Breast epithelium (tissue), 3 donors: ENCODE data around the gene ARHGAP44.

Experiments
- CTCF ChIP-seq, 3 donors: fragments of 450-650 bp; IDR thresholded peaks; one replicate each; pipeline ENCODE4 v1.5.1; 2016 to 2017; ENCODE audit warnings: antibody characterized with exemption in 3 of 3, mild to moderate bottlenecking in 3 of 3, moderate library complexity in 3 of 3
- POLR2A ChIP-seq: fragments of 450-650 bp; IDR thresholded peaks from one replicate; pipeline ENCODE4 v1.6.1; 2016; ENCODE audit warnings: antibody characterized with exemption, mild to moderate bottlenecking, moderate library complexity
- POLR2AphosphoS5 ChIP-seq, 3 donors: sonication (generic); formaldehyde crosslinking; IDR thresholded peaks; one replicate each; pipeline ENCODE4 v1.6.1; 2017; ENCODE audit warnings: antibody characterized with exemption in 3 of 3

GRCh38 chr17:13027246-13027645, 237.9 kb downstream of the ARHGAP44 start:
- no peak for TF ChIP-seq CTCF (IDR thresholded peaks at IDR 0.05)
- no peak for TF ChIP-seq POLR2AphosphoS5 (IDR thresholded peaks at IDR 0.05)
- TF ChIP-seq POLR2A = no peak
